HK-2 (cell line): ENCODE data around the gene IRAK1.
"Not testable (repeated sequence)": the region's sequence is repeated elsewhere in the genome, so short reads cannot be mapped to it uniquely, and the experiment has no call there.

Source experiments
- DNase-seq: peaks from one replicate; pipeline ENCODE4 v3.0.0-alpha.2; 2018; ENCODE audit not compliant: unreplicated experiment

IRAK1 gene

DNA sequence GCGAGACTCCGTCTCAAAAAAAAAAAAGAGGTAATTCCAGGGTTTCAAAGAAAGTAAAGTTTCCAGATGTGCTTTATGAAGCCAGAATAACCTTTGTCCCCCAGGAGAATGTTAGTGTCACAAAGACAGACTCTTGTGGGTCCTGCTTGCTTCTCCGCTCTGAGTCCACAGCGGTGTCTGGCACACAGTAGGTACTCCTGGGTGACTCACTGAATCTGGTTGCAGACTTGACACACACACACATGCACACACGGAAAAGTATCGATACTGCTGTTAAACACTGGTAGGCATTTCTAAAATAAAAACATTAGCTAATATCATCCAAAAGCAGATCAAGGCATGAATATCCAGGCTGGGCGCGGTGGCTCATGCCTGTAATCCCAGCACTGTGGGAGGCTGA is 24.2 kb downstream of the IRAK1 start:
- no peak for DNase-seq

DNA sequence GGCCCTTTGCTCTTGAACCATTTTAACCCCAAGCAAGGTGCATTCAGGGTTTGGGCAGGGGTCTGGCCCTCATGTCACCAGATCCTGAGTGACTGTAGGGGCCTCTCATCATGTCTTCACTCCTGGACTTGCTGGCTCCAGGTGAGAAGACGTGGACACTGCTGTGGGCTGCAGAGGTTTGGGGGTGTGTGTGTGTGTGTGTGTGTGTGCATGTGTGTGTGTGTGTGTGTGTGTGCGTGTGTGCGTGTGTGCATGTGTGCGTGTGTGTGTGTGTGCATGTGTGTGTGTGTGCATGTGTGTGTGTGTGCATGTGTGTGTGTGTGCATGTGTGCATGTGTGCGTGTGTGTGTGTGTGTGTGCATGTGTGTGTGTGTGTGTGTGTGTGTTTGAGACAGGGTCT is 25.3 kb downstream of the IRAK1 start:
- DNase-seq, result not testable (repeated sequence)

DNA sequence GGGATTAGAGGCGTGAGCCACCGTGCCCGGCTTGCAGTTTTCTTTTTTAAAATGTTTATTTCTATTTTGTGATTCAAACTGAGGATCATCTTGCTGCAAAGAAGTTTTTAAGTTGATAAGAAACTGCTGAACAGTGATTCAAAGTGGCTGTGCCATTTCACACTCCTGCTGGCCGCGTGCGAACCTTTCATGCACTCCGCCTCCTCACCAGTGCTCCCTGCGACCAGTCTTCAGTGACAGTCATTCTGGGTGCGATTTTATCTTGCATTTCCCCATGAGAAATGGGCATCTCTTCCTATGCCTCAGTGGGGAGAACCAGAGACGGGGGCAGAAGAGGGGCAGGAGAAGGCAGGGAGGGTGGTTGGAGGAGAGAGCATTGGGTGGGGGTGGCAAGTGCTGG is 25.7 kb downstream of the IRAK1 start:
- DNase-seq, result no peak

DNA sequence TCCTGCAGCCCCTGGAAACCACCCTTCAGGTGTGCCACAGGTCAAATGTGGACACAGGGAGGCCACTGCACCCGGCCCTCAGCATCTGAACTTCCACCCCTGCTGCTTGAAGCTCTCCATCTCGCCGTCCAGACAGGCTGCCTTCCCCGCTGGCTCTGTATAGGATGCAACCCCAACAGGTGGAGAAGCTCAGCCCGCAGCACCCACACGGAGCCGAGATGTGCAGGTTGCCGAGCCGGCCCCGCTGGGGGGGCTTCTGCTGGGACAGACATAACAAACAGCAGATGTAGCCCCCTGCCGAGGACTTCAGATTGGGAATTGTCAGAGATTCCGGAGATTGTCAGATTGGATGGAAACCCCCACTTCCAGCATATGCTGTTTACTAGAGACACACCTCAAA is 26.6 kb downstream of the IRAK1 start:
- DNase-seq, result no peak

DNA sequence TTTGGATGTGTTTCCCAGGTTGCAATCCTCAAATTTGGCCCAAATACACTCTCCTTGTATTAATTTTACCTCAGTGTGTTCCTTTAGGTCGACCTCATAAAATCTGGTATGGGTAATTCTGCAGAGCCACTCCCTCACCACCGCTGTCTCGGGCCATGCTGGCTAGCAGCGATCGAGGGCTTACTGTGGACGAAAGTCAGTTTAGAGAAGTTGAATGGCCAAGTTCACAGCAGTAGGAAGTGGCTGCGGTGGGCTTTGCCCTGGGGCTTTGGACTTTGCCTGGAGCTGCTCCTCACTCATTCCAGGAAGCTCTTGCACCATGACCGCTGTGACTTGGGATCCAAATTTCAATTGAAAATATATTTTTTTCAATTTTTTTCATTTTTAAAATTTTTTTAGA is 27.5 kb downstream of the IRAK1 start:
- no peak for DNase-seq

DNA sequence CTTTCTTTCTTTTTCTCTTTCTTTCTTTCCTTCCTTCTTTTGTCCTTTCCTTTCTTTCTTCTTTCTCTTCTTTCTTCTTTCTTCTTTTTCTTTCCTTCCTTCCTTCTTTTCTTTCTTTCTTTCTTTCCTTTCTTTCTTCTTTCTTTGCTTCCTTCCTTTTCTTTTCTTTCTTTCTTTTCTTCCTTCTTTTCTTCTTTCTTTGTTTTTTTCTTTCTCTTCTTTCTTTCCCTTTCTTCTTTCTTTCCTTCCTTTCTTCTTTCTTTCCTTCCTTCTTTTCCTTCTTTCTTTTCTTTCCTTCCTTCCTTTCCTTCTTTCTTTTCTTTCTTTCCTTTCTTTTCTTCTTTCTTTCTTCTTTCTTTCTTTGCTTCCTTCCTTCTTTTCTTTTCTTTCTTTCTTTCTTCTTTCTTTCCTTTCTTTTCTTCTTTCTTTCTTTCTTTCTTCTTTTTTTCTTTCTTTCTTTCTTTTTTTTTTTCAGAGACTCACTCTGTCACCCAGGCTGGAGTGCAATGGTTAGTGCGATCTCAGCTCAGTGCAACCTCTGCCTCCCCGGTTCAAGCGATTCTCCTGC is 28.6 kb downstream of the IRAK1 start:
- DNase-seq, result no peak

DNA sequence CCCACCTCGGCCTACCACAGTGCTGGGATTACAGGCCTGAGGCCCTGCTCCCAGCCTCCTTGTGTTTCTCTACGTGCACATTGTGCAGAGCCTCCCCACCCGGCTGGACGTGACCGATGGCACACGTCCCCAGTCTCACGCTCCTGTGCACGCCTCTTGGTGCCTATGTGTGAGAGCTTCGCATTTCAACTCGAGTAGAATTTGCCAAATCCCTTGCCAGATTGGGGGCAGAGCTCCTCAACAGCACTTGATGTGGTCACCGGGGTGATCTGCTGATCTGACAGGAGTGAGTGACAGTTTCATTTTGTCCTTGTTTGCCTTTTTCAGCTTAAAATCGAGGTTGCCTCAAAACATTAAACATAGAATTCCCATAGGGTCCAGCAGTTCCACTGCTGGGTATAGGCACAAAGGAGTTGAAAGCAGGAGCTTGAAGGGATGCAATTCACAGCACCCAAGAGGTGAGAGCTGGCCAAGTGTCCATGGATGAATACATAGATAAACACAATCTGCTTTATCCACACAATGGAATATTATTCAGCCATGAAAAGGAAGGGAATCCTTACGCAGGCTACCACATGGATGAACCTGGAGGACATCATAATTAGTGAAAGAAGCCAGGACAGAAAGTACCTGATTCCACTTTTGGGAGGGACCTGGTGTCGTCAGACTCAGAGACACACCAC is 29.6 kb downstream of the IRAK1 start:
- no peak for DNase-seq

DNA sequence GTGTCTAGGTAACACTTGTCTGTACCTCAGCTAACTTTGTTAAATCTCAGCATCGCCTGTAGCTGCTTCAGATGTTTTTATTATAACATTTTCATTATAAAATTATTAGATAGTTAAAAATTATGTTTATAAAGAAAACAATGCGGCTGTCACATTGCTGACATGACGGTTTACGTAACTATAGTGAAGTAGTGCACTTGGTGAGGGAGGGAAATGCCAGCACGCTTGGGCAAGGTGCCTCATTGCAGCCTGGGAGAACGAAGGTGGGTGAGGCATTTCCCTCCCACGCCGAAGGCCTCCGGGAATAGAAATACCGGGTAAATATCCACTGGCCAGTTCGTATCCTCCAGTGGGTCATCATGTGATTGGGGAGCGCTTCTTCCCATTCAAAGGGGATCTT is 31.2 kb downstream of the IRAK1 start:
- no peak for DNase-seq

DNA sequence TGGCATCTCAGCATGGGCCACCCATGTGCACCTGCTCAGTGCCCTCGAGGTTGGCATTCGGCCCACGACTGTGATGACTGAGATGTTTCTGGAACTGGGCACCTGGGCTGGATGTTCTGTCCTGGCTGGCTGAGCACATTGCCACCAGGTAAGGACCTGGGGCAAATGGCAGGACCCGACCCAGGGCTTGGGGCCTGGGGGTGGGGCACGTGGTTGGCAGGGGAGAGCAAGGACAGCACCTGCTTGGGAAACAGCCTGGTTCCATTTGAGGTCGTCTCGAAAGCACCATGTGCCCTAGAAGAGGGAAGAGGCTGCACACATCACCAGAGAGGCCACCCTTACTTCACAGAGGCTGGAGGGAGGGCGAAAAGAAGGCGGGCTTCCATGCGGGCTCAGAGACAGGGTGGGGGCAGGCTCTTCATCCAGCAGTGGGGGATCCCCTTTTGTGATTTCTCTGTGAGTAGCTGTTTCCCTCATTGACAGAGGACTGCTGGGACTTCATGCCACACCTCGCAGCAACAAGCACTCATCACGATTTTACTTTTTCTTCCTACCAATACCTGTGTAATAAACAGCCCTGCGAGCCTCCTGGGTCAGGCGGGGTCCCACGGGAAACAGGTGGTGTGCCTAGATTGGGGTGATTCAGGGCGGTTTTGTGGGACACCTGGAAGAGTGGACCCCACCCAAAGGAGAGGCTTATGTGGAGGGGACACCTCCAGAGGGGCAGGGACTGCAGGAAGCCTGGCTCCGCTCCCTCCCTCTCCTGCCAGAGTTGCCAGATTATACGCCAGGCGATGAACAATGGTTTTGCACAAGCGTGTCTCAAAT is 35.1 kb downstream of the IRAK1 start:
- no peak for DNase-seq

DNA sequence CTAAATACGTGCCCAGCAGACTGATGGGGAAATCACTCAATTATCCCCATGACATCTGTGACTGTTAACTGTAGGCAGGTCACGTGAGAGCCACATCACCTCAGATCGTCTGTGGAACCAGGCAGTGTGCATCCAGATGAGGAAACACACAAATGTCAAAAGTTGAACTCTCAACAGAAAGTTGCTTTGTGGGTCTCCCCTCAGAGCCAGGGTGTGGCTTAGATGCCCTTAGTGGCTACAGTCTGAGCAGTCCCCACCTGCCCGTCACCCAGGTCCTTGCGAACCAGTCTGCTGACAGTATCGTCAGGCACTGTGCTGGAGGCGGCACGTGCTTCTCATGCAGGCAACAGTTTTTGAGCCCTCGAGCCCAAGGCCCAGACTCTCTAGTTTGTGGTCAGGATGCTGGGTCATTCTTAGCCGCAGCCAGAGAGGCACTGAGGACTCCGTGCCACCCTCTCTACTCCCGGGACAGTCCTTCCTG is 36.3 kb downstream of the IRAK1 start:
- no peak for DNase-seq

DNA sequence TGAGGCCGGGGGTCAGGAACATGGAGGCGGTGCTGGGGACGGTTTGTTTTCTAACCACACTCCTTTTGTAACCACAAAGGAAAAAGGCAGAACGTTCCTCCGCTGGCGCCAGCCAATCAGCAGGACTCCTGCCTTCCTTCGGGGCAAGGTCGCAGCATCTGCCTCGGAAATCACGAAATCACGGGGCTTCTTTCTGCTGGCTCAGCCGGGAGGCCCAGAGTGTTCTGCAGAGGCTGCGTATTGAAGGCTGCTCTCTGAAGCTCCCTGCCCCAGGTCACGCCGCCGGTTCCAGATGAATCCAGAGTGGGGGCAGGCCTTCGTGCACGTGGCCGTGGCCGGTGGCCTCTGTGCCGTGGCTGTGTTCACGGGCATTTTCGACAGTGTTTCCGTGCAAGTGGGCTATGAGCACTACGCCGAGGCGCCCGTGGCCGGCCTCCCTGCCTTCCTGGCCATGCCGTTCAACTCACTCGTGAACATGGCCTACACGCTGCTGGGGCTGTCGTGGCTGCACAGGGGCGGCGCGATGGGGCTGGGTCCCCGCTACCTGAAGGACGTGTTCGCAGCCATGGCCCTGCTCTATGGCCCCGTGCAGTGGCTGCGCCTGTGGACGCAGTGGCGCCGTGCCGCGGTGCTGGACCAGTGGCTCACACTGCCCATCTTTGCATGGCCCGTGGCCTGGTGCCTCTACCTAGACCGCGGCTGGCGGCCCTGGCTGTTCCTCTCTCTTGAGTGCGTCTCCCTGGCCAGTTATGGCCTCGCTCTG is 37.8 kb downstream of the IRAK1 start:
- DNase-seq, result no peak

DNA sequence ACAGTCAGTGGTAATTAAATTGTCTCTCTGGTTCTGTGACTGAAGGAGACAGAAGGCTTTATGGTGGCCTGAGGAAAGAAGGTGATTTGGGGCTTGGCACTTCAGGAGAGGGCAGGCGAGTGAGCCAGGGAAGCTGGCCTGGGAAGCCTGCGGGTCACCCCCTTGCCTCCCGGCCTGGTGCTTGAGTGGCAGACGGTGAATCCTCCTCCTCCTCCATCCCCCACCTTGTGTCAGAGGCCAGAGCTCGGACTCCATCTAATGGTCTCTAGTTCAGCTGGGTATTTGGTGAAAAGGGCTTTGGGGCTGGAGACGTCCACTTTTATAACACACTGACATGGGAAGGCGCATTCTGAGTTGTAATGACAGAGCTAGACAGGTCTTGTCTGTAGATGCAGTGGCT is 38.5 kb downstream of the IRAK1 start:
- no peak for DNase-seq

DNA sequence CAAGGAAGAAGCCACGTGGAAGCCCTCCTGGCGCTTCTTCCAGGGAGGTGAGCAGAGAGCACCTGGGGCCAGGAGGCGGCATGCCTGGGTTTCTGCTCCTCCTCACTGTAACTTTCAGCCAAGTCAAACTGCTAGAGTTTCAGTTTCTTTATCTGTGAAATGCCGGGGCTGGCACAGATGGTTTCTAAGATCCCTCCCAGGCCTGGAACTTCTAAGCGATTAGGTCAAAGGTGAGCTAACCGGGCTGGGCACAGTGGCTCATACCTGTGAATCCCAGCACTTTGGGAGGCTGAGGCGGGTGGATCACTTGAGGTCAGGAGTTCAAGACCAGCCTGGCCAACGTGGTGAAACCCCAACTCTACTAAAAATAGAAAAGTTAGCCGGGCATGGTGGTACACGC is 39.3 kb downstream of the IRAK1 start:
- DNase-seq, result not testable (repeated sequence)

DNA sequence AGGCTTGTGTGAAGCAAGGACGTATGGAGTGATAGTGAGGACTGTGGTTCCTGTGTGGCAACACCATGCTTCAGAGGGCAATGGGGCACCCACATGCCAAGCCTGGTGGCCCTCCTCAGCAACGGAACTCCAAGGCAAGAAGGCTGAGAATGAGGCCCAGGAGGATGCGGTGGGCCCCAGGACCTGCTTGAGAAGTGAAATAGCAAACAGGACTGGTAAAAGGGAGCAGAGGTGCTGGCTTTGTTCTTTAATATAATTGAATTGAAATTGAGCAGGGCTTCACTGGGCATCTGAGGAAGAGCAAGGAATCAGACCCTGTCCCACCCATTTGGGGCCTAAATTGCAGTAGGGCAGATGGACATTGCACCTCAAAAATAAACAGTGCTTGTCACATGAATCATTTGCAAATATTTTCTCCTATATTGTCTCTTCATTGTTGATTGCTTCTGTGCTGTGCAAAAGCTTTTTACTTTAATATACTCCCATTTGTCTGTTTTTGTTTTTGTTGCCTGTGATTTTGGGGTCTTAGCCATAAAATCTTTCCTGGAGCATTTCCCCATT is 44.9 kb downstream of the IRAK1 start:
- no peak for DNase-seq

DNA sequence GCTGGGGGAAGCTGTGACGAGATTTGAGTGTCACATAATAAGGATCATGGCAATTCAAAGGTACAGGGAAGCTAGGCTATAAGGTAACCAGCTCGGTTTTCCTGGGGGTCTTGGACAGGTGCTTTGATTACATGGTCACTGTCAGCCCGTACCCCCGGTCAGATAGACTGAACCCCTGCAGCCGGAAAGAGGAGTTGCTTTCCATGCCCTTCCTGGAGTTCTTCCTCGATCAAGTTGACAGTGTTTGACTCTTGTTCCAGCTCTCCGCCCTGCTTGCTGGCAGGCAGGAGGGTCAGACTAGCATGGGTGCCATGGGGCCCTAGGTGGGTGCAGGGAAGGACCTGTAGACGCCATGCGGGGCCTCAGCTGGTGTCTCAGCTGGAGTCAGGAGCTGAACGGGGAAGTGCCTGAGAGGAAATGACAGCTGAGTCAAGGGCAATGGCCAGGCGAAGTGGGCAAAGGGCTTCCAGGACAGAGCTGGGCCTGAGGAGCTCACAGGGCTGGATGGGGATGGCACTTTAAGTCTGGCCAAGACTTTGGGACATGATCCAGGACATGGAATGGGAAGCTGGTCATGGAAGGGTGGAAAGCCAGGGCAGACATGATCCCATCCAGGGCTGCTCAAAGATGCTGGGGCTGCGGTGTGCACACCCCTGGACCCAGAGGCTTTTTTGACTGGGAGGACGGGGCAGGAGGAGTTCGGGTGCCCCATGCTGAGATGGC is 45.5 kb downstream of the IRAK1 start:
- no peak for DNase-seq

DNA sequence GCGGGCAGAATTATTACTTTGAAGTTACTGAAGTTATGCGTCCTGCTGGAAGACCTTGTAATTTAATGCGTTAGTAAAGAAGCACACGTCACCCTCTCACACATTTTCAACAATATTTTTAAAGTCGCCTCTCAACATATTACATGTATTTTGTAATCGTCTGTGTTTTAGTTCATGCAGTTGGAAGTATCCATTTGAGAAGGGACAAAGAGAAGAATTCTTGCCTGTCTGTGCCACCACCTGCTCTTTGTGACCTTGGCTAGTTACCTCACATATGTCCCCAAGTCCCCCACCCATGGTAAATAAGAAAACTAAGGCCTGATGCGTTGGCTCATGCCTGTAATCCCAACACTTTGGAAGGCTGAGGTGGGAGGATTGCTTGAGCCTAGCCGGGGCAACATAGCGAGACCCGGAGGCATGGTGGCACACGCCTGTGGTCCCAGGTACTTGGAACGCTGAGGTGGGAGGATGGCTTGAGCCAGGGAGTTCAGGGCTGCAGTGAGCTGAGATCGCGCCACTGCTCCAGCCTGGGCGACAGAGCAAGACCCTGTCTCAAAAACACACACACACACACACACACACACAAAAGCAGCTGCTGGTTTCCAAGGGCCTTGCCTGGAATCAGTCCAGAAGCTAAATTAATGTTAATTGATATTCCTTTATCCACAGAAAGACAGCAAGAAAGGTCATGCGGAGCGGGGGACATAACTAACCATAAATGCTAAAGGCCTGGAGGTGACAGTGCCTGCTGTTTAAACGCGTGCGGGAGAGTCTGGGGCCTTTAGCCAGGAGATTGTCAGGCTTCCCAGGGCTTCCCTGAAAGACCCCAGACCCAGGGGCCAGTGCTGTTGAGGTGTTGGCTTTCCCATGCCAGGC is 46.3 kb downstream of the IRAK1 start:
- no peak for DNase-seq

DNA sequence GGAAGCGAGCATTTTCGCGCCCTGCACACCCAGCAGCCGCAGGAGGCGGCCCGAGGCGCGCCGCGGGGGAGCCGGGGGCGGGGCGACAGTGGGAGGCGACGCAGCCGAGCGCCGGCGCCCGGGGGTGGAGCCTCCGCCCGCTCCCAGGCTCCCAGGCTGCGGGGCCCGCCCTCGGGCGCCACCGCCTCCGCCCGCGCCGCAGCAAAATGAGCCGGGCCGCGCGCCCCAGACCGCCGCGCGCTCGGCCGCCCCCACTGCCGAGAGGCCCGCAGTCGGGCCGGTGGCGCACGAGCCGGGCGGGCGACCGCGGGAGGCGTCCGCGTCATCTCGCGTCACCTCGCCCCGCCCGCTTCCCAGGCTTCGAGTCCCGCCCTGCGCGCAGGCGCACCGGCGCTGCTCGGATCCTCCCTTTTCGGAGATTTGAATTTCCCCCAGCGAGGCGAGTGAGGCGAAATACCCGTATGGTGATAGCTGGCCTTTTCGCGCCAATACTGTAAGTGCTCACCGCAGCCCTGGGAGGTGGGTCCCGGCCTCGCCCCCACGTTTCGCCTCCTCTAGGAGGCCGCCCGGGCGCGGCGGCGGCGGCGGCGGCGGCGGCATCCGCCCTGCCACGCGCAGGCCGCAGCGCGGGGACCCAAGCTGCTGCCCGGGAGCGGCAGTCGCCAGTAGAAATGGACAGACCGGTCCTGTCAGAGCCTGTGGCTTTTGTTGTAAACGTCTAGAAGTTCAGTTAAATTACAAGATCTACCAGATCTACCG is 47.2 kb downstream of the IRAK1 start, which contains the start of gene TMEM187:
TMEM187 (plus strand) TSS at position 387 of the 759 bp plus-strand sequence. CDS start 9,309 bp downstream, outside the sequence.
- DNase-seq, result peak; percentile 88

DNA sequence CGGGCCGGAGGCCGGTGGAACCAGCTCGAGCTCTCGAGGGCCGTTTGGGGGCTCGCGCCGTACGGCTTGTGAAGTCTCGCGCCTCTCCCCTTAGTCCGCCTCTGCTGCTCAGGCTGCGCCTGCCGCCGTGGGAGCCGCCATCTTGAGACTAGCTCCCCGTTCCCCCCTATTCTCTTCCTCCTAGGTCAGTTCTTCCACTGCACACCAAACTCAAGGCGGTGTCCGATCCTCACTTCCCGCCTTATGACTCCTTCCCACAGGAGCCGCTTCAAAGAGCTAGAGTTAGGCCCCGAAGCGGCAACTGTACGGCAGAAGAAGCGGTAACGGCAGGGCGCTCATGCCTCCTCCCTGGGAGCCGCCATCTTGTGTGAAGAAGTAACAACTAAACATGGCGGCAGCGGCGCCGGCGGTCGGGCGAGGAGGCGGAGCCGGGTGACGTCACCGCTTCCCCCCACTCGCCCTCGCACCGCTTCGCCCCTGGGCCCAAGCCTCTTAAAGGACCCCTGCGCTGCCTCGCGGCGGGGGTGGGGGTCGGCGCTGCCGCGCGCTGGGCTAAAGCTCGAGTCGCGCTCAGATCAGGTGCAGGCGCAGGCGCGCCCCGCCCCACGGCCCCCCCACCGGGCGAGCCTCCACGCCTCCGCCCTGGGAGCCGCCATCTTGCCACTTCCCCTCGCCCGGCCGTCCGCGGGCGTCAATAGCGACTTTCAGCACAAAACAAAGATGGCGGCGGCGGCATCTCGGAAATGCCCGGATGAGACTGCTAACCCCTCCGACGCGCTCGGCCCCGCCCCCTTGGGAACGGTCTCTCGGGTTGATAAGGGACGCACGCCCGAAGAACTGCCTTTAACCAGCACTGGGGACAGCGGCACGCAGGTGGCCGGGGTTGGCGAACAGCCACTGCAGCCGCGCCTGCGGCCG is 48.0 kb downstream of the IRAK1 start, which contains the start of gene HCFC1:
HCFC1 (minus strand) TSS at position 369 of the 918 bp plus-strand sequence. CDS start 978 bp downstream, outside the sequence.
- DNase-seq, result peak; percentile 89
